Activated naive CD4-positive, alpha-beta T cell treated with anti-CD3 and anti-CD28 coated beads for 36 hours (primary cell): ENCODE measurements around the gene KCNJ6. TPM values are rescaled to one million over a fixed set of nuclear protein-coding genes. Genes with fewer than 3 reads are reported as not detected.
A peak's percentile ranks its signal among the peaks of the same experiment; 100 is the strongest.
"Not testable (repeated sequence)": the region's sequence is repeated elsewhere in the genome, so short reads cannot be mapped to it uniquely, and the experiment has no call there.

Experiments
- CTCF ChIA-PET: fragments of 350-600 bp; sonication (Branson Sonifier 250); formaldehyde crosslinking; loops from one replicate; lab custom pipeline; 2021; ENCODE audit warnings: antibody characterized with exemption; lab: Charles Lee
- DNase-seq: peaks from one replicate; pipeline ENCODE4 v3.0.0-alpha.2; 2020
- H3K27ac Mint-ChIP-seq: one replicate; pipeline ENCODE4 v1.8.0; 2021; ENCODE audit warnings: mild to moderate bottlenecking, mixed read lengths
- H3K27me3 Mint-ChIP-seq: one replicate; pipeline ENCODE4 v1.8.0; 2021; ENCODE audit warnings: low read depth, mixed read lengths
- H3K36me3 Mint-ChIP-seq: one replicate; pipeline ENCODE4 v1.8.0; 2021; ENCODE audit warnings: low read depth, mixed read lengths
- H3K4me1 Mint-ChIP-seq: one replicate; pipeline ENCODE4 v1.8.0; 2021; ENCODE audit warnings: low read depth, mixed read lengths
- H3K4me3 Mint-ChIP-seq: one replicate; pipeline ENCODE4 v1.8.0; 2021; ENCODE audit warnings: mild to moderate bottlenecking, moderate library complexity, mixed read lengths
- H3K9me3 Mint-ChIP-seq: one replicate; pipeline ENCODE4 v1.8.0; 2021; ENCODE audit warnings: mixed read lengths
- intact Hi-C: fragments of 100-400 bp; cut with micrococcal nuclease; formaldehyde crosslinking; loops from one replicate; pipeline ENCODE4 v1.15.1; 2023
- total RNA-seq, 2 experiments: library from RNA; stranded (reverse); gene quantifications; one replicate each; pipeline ENCODE4 v1.2.3, GENCODE V29; 2021

The KCNJ6 gene
- total RNA-seq, 2 experiments from 2014 or later = not detected

GRCh38 chr21:37717534-37717933 is 198.7 kb downstream of the KCNJ6 start:
- CTCF ChIA-PET = no interaction called here
- intact Hi-C loops = no loop called here

GRCh38 chr21:37712569-37712934 is 203.7 kb downstream of the KCNJ6 start:
- H3K36me3 Mint-ChIP-seq, H3K4me1 Mint-ChIP-seq, DNase-seq, H3K27ac Mint-ChIP-seq, H3K4me3 Mint-ChIP-seq, H3K9me3 Mint-ChIP-seq: not testable (repeated sequence)
- CTCF ChIA-PET = interaction anchor here (0.9 to 2.4 kb wide), 13 partner anchors 12 to 640 kb away, joined by 3 to 15 read pairs (median 4); no protein-coding TSS in a partner anchor
- intact Hi-C loops = loop anchor here (1.0 to 5.0 kb wide), 3 partner anchors 204 to 645 kb away; partner anchors contain the start of gene KCNJ6
- peaks cover 32% of the 10 kb centered on the region for H3K27me3 Mint-ChIP-seq

More at GRCh38 chr21:37717534-37717933, 198.7 kb downstream of the KCNJ6 start:
- Mint-ChIP-seq H3K36me3 (no peaks in the 10 kb centered on the region), H3K27me3 (peaks cover 32% of the 10 kb centered on the region), H3K27ac (no peak overlapping the region), H3K4me3 (no peak overlapping the region), H3K4me1 (no peaks in the 10 kb centered on the region), H3K9me3 (no peaks in the 10 kb centered on the region)
- no peak for DNase-seq

- CTCF ChIA-PET = interaction anchor here (0.7 to 2.4 kb wide), 17 partner anchors 10 to 646 kb away, joined by 3 to 15 read pairs (median 4); no protein-coding TSS in a partner anchor
- intact Hi-C loops = loop anchor here (1.0 to 5.0 kb wide), 3 partner anchors 205 to 645 kb away; partner anchors contain the start of gene KCNJ6
- DNase-seq = peak; percentile 74
Observed at GRCh38 chr21:37711836-37712568, 204.3 kb downstream of the KCNJ6 start.

GRCh38 chr21:37711286-37711829 is 204.9 kb downstream of the KCNJ6 start:
- H3K27me3 Mint-ChIP-seq = peaks cover 27% of the 10 kb centered on the region
- no peaks in the 10 kb centered on the region for H3K36me3 Mint-ChIP-seq
- intact Hi-C loops = loop anchor here (5.0 kb wide), 1 partner anchor 646 kb away; no protein-coding TSS in a partner anchor
- no peak overlapping the region for H3K4me3 Mint-ChIP-seq
- DNase-seq = no peak
- no peak overlapping the region for H3K27ac Mint-ChIP-seq
- CTCF ChIA-PET = interaction anchor here (0.7 to 1.6 kb wide), 11 partner anchors 9 to 646 kb away, joined by 3 to 6 read pairs (median 3); no protein-coding TSS in a partner anchor
- no peaks in the 10 kb centered on the region for H3K9me3 Mint-ChIP-seq
- no peaks in the 10 kb centered on the region for H3K4me1 Mint-ChIP-seq

More at GRCh38 chr21:37711836-37712568, 204.3 kb downstream of the KCNJ6 start:
- Mint-ChIP-seq H3K9me3 (no peaks in the 10 kb centered on the region), H3K4me3 (no peak overlapping the region), H3K36me3 (no peaks in the 10 kb centered on the region), H3K4me1 (no peaks in the 10 kb centered on the region), H3K27me3 (peaks cover 29% of the 10 kb centered on the region), H3K27ac (no peak overlapping the region)

GRCh38 chr21:37710546-37711285 is 205.5 kb downstream of the KCNJ6 start:
- H3K27ac Mint-ChIP-seq = no peak overlapping the region
- CTCF ChIA-PET = interaction anchor here (0.7 to 1.6 kb wide), 5 partner anchors 9 to 418 kb away, joined by 3 to 6 read pairs (median 3); no protein-coding TSS in a partner anchor
- H3K27me3 Mint-ChIP-seq = peaks cover 26% of the 10 kb centered on the region
- H3K36me3 Mint-ChIP-seq = no peaks in the 10 kb centered on the region
- H3K9me3 Mint-ChIP-seq = no peaks in the 10 kb centered on the region
- no peaks in the 10 kb centered on the region for H3K4me1 Mint-ChIP-seq
- DNase-seq = no peak
- H3K4me3 Mint-ChIP-seq = no peak overlapping the region
- intact Hi-C loops = loop anchor here (5.0 kb wide), 1 partner anchor 647 kb away; no protein-coding TSS in a partner anchor

GRCh38 chr21:37704751-37705150 is 211.5 kb downstream of the KCNJ6 start:
- DNase-seq = no peak
- intact Hi-C loops = no loop called here
- Mint-ChIP-seq H3K36me3 (no peaks in the 10 kb centered on the region), H3K4me3 (no peak overlapping the region), H3K9me3 (no peaks in the 10 kb centered on the region), H3K27ac (no peak overlapping the region), H3K27me3 (peaks cover 12% of the 10 kb centered on the region), H3K4me1 (no peaks in the 10 kb centered on the region)
- CTCF ChIA-PET = interaction anchor here (0.7 to 1.0 kb wide), 3 partner anchors 9 to 1773 kb away, joined by 3 to 4 read pairs (median 3); no protein-coding TSS in a partner anchor

- intact Hi-C loops = no loop called here
- DNase-seq = no peak
- Mint-ChIP-seq H3K27ac (no peak overlapping the region), H3K36me3 (no peaks in the 10 kb centered on the region), H3K4me1 (no peaks in the 10 kb centered on the region), H3K4me3 (no peak overlapping the region), H3K27me3 (peaks cover 6% of the 10 kb centered on the region), H3K9me3 (no peaks in the 10 kb centered on the region)
- CTCF ChIA-PET = interaction anchor here (1.3 kb wide), 1 partner anchor 9 kb away, joined by 3 read pairs; no protein-coding TSS in a partner anchor
Observed at GRCh38 chr21:37702241-37702640, 214.0 kb downstream of the KCNJ6 start.

- Mint-ChIP-seq H3K4me1 (no peaks in the 10 kb centered on the region), H3K27ac (no peak overlapping the region)
- intact Hi-C loops = loop anchor here (1.0 kb wide), 1 partner anchor 652 kb away; no protein-coding TSS in a partner anchor
Observed at GRCh38 chr21:37700641-37701202, 215.5 kb downstream of the KCNJ6 start.

GRCh38 chr21:37699024-37699775 is 217.1 kb downstream of the KCNJ6 start:
- Mint-ChIP-seq H3K4me3 (no peak overlapping the region), H3K36me3 (no peaks in the 10 kb centered on the region), H3K27me3 (peaks cover 9% of the 10 kb centered on the region), H3K9me3 (no peaks in the 10 kb centered on the region), H3K4me1 (no peaks in the 10 kb centered on the region), H3K27ac (no peak overlapping the region)
- CTCF ChIA-PET = no interaction called here
- intact Hi-C loops = no loop called here
- DNase-seq = no peak

More at GRCh38 chr21:37700641-37701202, 215.5 kb downstream of the KCNJ6 start:
- CTCF ChIA-PET = interaction anchor here (0.8 to 2.2 kb wide), 11 partner anchors 12 to 654 kb away, joined by 3 to 9 read pairs (median 3); no protein-coding TSS in a partner anchor
- Mint-ChIP-seq H3K4me3 (no peak overlapping the region), H3K36me3 (no peaks in the 10 kb centered on the region), H3K27me3 (peaks cover 9% of the 10 kb centered on the region), H3K9me3 (no peaks in the 10 kb centered on the region)
- peak; percentile 20 for DNase-seq

- intact Hi-C loops = no loop called here
- peaks cover 9% of the 10 kb centered on the region for H3K27me3 Mint-ChIP-seq
- H3K4me1 Mint-ChIP-seq = no peaks in the 10 kb centered on the region
- H3K9me3 Mint-ChIP-seq = no peaks in the 10 kb centered on the region
- no peak overlapping the region for H3K4me3 Mint-ChIP-seq
- DNase-seq = no peak
- CTCF ChIA-PET = interaction anchor here (1.0 kb wide), 1 partner anchor 29 kb away, joined by 3 read pairs; no protein-coding TSS in a partner anchor
- no peak overlapping the region for H3K27ac Mint-ChIP-seq
- no peaks in the 10 kb centered on the region for H3K36me3 Mint-ChIP-seq
Observed at GRCh38 chr21:37696936-37697335, 219.3 kb downstream of the KCNJ6 start.

- Mint-ChIP-seq H3K27ac (no peak overlapping the region), H3K36me3 (no peaks in the 10 kb centered on the region), H3K9me3 (no peaks in the 10 kb centered on the region), H3K4me3 (no peak overlapping the region), H3K27me3 (peaks cover 9% of the 10 kb centered on the region), H3K4me1 (no peaks in the 10 kb centered on the region)
- intact Hi-C loops = no loop called here
- no peak for DNase-seq
- CTCF ChIA-PET = interaction anchor here (1.0 kb wide), 1 partner anchor 9 kb away, joined by 4 read pairs; no protein-coding TSS in a partner anchor
Observed at GRCh38 chr21:37695111-37695510, 221.1 kb downstream of the KCNJ6 start.
